Endothelial cell of umbilical vein (primary cell): ENCODE data around the gene DUS1L. TPM values are rescaled to one million over a fixed set of nuclear protein-coding genes. Genes with fewer than 3 reads are reported as not detected.

Experiments used
- BruUV-seq: library from RNA; stranded (reverse); fragments of 400-500 nt; replicated peaks from 2 replicates; lab custom pipeline; 2021; lab: Mats Ljungman, UMichigan
- CTCF ChIA-PET: fragments of 300-600, 350-600 bp; sonication (Branson Sonifier 250); formaldehyde crosslinking; loops from one replicate; lab custom pipeline; 2021; ENCODE audit warnings: antibody characterized with exemption, inconsistent platforms; lab: Charles Lee
- POLR2A ChIA-PET: fragments of 300-600, 350-600 bp; sonication (Branson Sonifier 250); formaldehyde crosslinking; loops from one replicate; lab custom pipeline; 2021; ENCODE audit warnings: antibody characterized with exemption, inconsistent platforms; lab: Charles Lee
- DNase-seq: peaks from one replicate; pipeline ENCODE4 v3.0.0-alpha.2; 2011; ENCODE audit warnings: low read depth, low spot score
- FAIRE-seq: peaks from 2 replicates; lab custom pipeline; 2011; peaks lifted over from hg19 to GRCh38; lab: Jason Lieb, UNC
- H2AFZ ChIP-seq: 2 replicates; pipeline ENCODE4 v1.6.0; 2012; ENCODE audit warnings: low read depth, low read length, control low read depth, inconsistent platforms
- H3K27ac ChIP-seq: 2 replicates; pipeline ENCODE4 v1.5.1; 2011; ENCODE audit warnings: low read depth, mild to moderate bottlenecking, control low read depth, low read length, moderate library complexity; ENCODE audit not compliant: insufficient read depth
- H3K27me3 ChIP-seq, 2 experiments: 2 replicates each; pipeline versions ENCODE4 v1.6.0 to v1.6.1; 2011; ENCODE audit warnings: low read length in 2 of 2, mixed read lengths in 1 of 2; ENCODE audit not compliant: control insufficient read depth in 2 of 2, insufficient read depth in 2 of 2
- H3K36me3 ChIP-seq, 2 experiments: 2 replicates in 1 of 2; 3 replicates in 1 of 2; pipeline ENCODE4 v1.5.1; 2011; ENCODE audit warnings: low read length in 2 of 2, mild to moderate bottlenecking in 1 of 2, moderate library complexity in 1 of 2; ENCODE audit not compliant: control insufficient read depth in 2 of 2, insufficient read depth in 2 of 2; ENCODE audit errors: extremely low read depth in 1 of 2
- H3K4me1 ChIP-seq: 3 replicates; pipeline ENCODE4 v1.5.1; 2011; ENCODE audit warnings: mild to moderate bottlenecking, low read length; ENCODE audit not compliant: control insufficient read depth, insufficient read depth; ENCODE audit errors: extremely low read depth
- H3K4me2 ChIP-seq: 2 replicates; pipeline ENCODE4 v1.6.1; 2011; ENCODE audit warnings: low read length, control low read depth, mixed read lengths; ENCODE audit not compliant: insufficient read depth
- H3K4me3 ChIP-seq, 3 experiments: fragments of 200-600 bp in 1 of 3; sonication (generic), shearing (Covaris generic) in 1 of 3; replicated peaks in 1 of 3; 2 replicates each; pipeline ENCODE4 v1.5.1; 2011 to 2016; ENCODE audit warnings: control low read depth in 3 of 3, low read length in 3 of 3, mild to moderate bottlenecking in 2 of 3, inconsistent platforms in 1 of 3, low read depth in 1 of 3, moderate library complexity in 1 of 3; ENCODE audit not compliant: insufficient read depth in 1 of 3
- H3K79me2 ChIP-seq: 2 replicates; pipeline ENCODE4 v1.6.0; 2012; ENCODE audit warnings: low read length, inconsistent platforms; ENCODE audit not compliant: control insufficient read depth, insufficient read depth
- H3K9ac ChIP-seq: replicated peaks from 2 replicates; pipeline ENCODE3; 2011; ENCODE audit warnings: low read length, control low read depth; ENCODE audit not compliant: insufficient read depth; ENCODE audit errors: extremely low read depth
- H3K9me1 ChIP-seq: replicated peaks from 3 replicates; pipeline ENCODE4 v1.6.0; 2011; ENCODE audit warnings: mild to moderate bottlenecking, low read length; ENCODE audit not compliant: control insufficient read depth, insufficient read depth; ENCODE audit errors: extremely low read depth
- H3K9me3 ChIP-seq: replicated peaks from 2 replicates; pipeline ENCODE4 v1.5.1; 2012; ENCODE audit warnings: low read length, inconsistent platforms; ENCODE audit not compliant: control insufficient read depth, insufficient read depth
- H4K20me1 ChIP-seq: replicated peaks from 2 replicates; pipeline ENCODE3; 2011; ENCODE audit warnings: mild to moderate bottlenecking, low read length; ENCODE audit not compliant: control insufficient read depth, insufficient read depth; ENCODE audit errors: extremely low read depth
- EZH2 ChIP-seq: IDR thresholded peaks from 2 replicates; pipeline ENCODE4 v1.6.1; 2012; ENCODE audit warnings: borderline replicate concordance, low read depth, mild to moderate bottlenecking, moderate library complexity, low read length, inconsistent platforms; ENCODE audit not compliant: severe bottlenecking
- FOS ChIP-seq: IDR thresholded peaks from 2 replicates; pipeline ENCODE4 v1.6.1; 2011; ENCODE audit warnings: mild to moderate bottlenecking, low read length, moderate library complexity, borderline replicate concordance; ENCODE audit not compliant: insufficient read depth
- GATA2 ChIP-seq: IDR thresholded peaks from 2 replicates; pipeline ENCODE4 v1.7.0; 2011; ENCODE audit warnings: low read depth, mild to moderate bottlenecking, moderate library complexity, mixed read lengths, low read length; ENCODE audit not compliant: insufficient read length, insufficient read depth
- JUN ChIP-seq: IDR thresholded peaks from 2 replicates; pipeline ENCODE4 v1.6.1; 2011; ENCODE audit warnings: borderline replicate concordance, low read depth; ENCODE audit not compliant: insufficient read length, insufficient read depth
- MYC ChIP-seq: IDR thresholded peaks from one replicate; pipeline ENCODE4 v1.6.1; 2011; ENCODE audit warnings: mild to moderate bottlenecking, low read depth, low read length
- POLR2A ChIP-seq: IDR thresholded peaks from 2 replicates; pipeline ENCODE4 v1.6.1; 2012; ENCODE audit warnings: low read depth, mild to moderate bottlenecking, control low read depth, low read length
- POLR2AphosphoS5 ChIP-seq: IDR thresholded peaks from 2 replicates; pipeline ENCODE4 v1.6.1; 2012; ENCODE audit warnings: low read depth, mild to moderate bottlenecking, control low read depth, low read length, moderate library complexity; ENCODE audit not compliant: insufficient read depth
- dilution Hi-C: fragments of 300-500 bp; cut with MboI; formaldehyde crosslinking; loops from one replicate; pipeline ENCODE4 v1.15.0; 2019; ENCODE audit warnings: low sequenced_read_pairs; ENCODE audit not compliant: extremely low pct_ligation_motif_present
- intact Hi-C: fragments of 100-400 bp; cut with micrococcal nuclease; formaldehyde crosslinking; loops from one replicate; pipeline ENCODE4 v1.10.0; 2022
- polyA plus RNA-seq, 4 experiments: library from polyadenylated mRNA; depleted of rRNA in 3 of 4; stranded (reverse) in 3 of 4; unstranded in 1 of 4; fragments of >200 nt; gene quantifications; 2 replicates each; pipeline versions ENCODE4 v1.2.1 to v1.2.3, GENCODE V29; 2011 to 2012; ENCODE audit warnings: missing spikeins in 1 of 4
- total RNA-seq: library from RNA; stranded (reverse); gene quantifications from 2 replicates; pipeline ENCODE4 v1.2.3, GENCODE V29; 2021
- TF ChIP-seq, protein P1 (sequence below), 2 donors: IDR thresholded peaks; 1 replicate in 1 of 2; 2 replicates in 1 of 2; pipeline ENCODE4 v1.5.1; 2011; ENCODE audit warnings: low read length in 2 of 2, mild to moderate bottlenecking in 2 of 2, moderate library complexity in 2 of 2, control low read depth in 1 of 2, inconsistent platforms in 1 of 2, low read depth in 1 of 2; ENCODE audit not compliant: insufficient read depth in 1 of 2; ENCODE audit errors: extremely low read depth in 1 of 2
- TF ChIP-seq, protein P2 (sequence below): IDR thresholded peaks from 2 replicates; pipeline ENCODE4 v1.6.1; 2011; ENCODE audit not compliant: insufficient read depth, insufficient read length

DUS1L gene
- total and polyA plus RNA-seq, 2 donors (not counting 3 experiments of a cell fraction or from before 2014, with no cell fraction given): 60.1 to 92.9 TPM

- H3K27ac ChIP-seq: no peak overlapping the region
- intact Hi-C loops: no loop called here
- H3K9me3 ChIP-seq: no peaks in the 10 kb centered on the region
- no peak for TF ChIP-seq EZH2
- TF ChIP-seq, protein P1, sequence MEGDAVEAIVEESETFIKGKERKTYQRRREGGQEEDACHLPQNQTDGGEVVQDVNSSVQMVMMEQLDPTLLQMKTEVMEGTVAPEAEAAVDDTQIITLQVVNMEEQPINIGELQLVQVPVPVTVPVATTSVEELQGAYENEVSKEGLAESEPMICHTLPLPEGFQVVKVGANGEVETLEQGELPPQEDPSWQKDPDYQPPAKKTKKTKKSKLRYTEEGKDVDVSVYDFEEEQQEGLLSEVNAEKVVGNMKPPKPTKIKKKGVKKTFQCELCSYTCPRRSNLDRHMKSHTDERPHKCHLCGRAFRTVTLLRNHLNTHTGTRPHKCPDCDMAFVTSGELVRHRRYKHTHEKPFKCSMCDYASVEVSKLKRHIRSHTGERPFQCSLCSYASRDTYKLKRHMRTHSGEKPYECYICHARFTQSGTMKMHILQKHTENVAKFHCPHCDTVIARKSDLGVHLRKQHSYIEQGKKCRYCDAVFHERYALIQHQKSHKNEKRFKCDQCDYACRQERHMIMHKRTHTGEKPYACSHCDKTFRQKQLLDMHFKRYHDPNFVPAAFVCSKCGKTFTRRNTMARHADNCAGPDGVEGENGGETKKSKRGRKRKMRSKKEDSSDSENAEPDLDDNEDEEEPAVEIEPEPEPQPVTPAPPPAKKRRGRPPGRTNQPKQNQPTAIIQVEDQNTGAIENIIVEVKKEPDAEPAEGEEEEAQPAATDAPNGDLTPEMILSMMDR (IDR thresholded peaks at IDR 0.05; ENCODE audit: extremely low read depth in 1 of 2, insufficient read depth in 1 of 2, low read depth in 1 of 2, low read length in 2 of 2): no peak
- FAIRE-seq (no peak), DNase-seq (no peak)
- no peak overlapping the region for H3K9ac ChIP-seq
- no TSS peak for BruUV-seq
- peaks cover 3% of the 10 kb centered on the region for H3K79me2 ChIP-seq
- dilution Hi-C loops: no loop called here
- no peak overlapping the region for H3K4me3 ChIP-seq
- no peaks in the 10 kb centered on the region for H3K9me1 ChIP-seq
- H3K27me3 ChIP-seq: no peaks in the 10 kb centered on the region
- no peak overlapping the region for H2AFZ ChIP-seq
- H3K36me3 ChIP-seq: peaks cover 44 to 87% of the 10 kb centered on the region in 2 experiments
- ChIA-PET CTCF (interaction anchor here (0.9 kb wide), 1 partner anchor 55 kb away, joined by 3 read pairs; no protein-coding TSS in a partner anchor), POLR2A (no interaction called here)
- no peaks in the 10 kb centered on the region for H4K20me1 ChIP-seq
- no peaks in the 10 kb centered on the region for H3K4me1 ChIP-seq
- H3K4me2 ChIP-seq: no peak overlapping the region
These were observed 19.6 kb upstream of the DUS1L start for GRCh38 chr17:82085031-82085861.

- dilution Hi-C loops: no loop called here
- TF ChIP-seq MYC: no peak
- no peak for TF ChIP-seq POLR2AphosphoS5
- no peak for TF ChIP-seq POLR2A
- no peak for TF ChIP-seq FOS
- TF ChIP-seq EZH2: no peak
- TF ChIP-seq GATA2: no peak
- TF ChIP-seq, protein P2, sequence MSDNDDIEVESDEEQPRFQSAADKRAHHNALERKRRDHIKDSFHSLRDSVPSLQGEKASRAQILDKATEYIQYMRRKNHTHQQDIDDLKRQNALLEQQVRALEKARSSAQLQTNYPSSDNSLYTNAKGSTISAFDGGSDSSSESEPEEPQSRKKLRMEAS: no peak
- TF ChIP-seq, protein P1 (IDR thresholded peaks at IDR 0.05; ENCODE audit: extremely low read depth in 1 of 2, insufficient read depth in 1 of 2, low read depth in 1 of 2, low read length in 2 of 2): no peak
- no peak for TF ChIP-seq JUN
- ChIA-PET CTCF (no interaction called here), POLR2A (no interaction called here)
- no peaks in the 10 kb centered on the region for H3K4me1 ChIP-seq
- FAIRE-seq (no peak), DNase-seq (no peak)
- H3K36me3 ChIP-seq: peaks cover 47 to 87% of the 10 kb centered on the region in 2 experiments
- no peak overlapping the region for H3K27ac ChIP-seq
- H3K4me2 ChIP-seq: no peak overlapping the region
- no peaks in the 10 kb centered on the region for H4K20me1 ChIP-seq
- no peaks in the 10 kb centered on the region for H3K9me3 ChIP-seq
- no peaks in the 10 kb centered on the region for H3K27me3 ChIP-seq
- no peaks in the 10 kb centered on the region for H3K9me1 ChIP-seq
- no peak overlapping the region for H3K9ac ChIP-seq
- H2AFZ ChIP-seq: no peak overlapping the region
- no peak overlapping the region for H3K4me3 ChIP-seq
- BruUV-seq: no TSS peak
- peaks cover 3% of the 10 kb centered on the region for H3K79me2 ChIP-seq
- intact Hi-C loops: no loop called here
These were observed 18.9 kb upstream of the DUS1L start for GRCh38 chr17:82084373-82085030.
